A549 treated with RU486 at 1 μM for 4 hours (cell line): Measurements from ENCODE around the gene TTC4. TPM values are rescaled to one million over a fixed set of nuclear protein-coding genes. Genes with fewer than 3 reads are reported as not detected.

ENCODE experiments used
- total RNA-seq: library from RNA; stranded (reverse); fragments of 200-300 nt; extraction: Qiagen RNA extraction; gene quantifications from 5 replicates; pipeline ENCODE4 v1.2.3, GENCODE V29; 2022; ENCODE audit warnings: low read depth

TTC4 gene, protein sequence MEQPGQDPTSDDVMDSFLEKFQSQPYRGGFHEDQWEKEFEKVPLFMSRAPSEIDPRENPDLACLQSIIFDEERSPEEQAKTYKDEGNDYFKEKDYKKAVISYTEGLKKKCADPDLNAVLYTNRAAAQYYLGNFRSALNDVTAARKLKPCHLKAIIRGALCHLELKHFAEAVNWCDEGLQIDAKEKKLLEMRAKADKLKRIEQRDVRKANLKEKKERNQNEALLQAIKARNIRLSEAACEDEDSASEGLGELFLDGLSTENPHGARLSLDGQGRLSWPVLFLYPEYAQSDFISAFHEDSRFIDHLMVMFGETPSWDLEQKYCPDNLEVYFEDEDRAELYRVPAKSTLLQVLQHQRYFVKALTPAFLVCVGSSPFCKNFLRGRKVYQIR
- 26.6 to 40.9 TPM (median 30.2 TPM) in 5 replicates for total RNA-seq

DNA sequence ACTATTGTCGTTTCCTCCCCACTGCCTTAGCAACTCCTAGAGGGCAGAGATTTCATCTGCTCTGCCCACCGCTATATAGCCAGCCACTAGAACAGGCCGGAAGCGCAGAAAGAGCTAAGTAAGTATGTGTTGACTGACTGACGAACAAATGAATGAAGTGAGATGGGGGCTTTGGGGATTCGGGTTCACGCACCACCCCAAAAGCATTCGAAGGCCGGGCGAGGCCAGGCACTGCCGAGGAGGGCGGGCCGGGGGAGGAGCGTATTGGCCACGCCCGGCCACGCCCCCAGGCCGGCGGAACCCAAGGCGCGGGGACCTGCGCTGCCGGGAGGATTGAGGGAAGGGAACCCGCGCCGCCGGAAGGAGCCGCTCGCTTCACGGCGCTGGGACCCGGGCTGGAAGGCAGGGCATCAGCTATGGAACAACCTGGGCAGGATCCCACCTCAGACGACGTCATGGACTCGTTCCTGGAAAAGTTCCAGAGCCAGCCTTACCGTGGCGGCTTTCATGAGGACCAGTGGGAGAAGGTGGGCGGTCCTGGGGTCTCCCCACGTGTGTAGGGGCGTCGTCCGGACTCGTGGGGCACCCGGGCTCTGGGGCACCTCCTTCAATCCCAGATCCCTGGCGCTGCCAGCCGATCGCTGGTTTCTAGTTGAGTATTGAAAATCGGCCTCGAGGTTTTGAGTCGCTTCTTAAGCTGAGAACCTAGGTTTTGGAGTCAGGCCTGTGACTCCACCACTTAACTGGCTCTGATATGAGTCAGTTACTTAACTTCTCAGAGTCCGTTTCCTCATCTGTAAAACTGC is at the start of gene TTC4:
TSS of gene TTC4 (plus strand) at position 369 of the 806 bp plus-strand sequence. CDS start at position 417, 48 bp downstream.

DNA sequence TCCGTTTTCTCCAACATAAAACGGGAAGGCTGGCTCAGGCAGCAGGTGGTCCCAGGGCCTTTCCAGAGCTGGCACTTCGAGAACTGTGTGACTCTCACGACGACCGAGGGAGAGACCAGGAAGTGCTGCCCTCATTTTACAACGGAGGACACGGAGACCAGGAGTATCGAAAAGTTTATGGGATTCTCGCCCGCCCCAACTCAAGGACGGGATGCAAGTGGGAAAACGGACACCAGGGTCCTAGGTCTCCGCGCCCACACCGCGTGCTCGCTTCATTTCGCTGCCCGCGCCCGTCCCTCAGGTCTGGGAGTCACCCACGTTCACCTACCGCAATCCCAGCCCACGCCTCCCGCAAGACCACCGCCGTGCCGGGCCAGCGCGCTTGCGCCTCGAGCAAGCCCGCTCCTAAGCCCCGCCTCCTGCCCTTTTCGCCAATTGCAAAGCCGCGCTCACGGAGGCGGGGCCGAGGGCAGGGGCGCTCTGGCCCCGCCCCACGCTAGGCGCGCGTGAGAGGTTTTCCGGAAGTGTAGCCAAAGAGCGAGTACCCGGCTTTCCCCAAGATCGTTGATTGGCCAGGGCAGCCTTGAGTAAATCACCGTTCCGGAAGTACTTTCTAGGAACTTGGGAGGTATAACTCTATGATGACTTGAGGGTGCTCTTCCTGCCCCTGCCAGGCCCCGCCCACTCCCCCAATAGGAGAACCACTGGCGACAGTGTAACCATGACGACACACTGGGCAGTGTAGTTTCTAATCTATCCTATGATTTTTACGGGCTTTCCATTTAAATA is 48.7 kb downstream of the TTC4 start, which contains the start of gene PARS2:
TSS of gene PARS2 (minus strand) at position 391 of the 789 bp plus-strand sequence. CDS start 5,362 bp downstream, outside the sequence.

Other genes with a start within 250 kb of the TTC4 start
- 1.8 to 2.6 TPM (median 1.9 TPM) in 5 replicates for gene ACOT11, start 167.6 kb upstream of the TTC4 start, total RNA-seq
- gene FAM151A, start 92.3 kb upstream of the TTC4 start, total RNA-seq = not detected in 5 replicates
- gene MROH7, start 74.1 kb upstream of the TTC4 start, total RNA-seq = not detected in 5 replicates
- 3.8 to 5.0 TPM (median 4.4 TPM) in 5 replicates for gene PARS2, start 48.7 kb downstream of the TTC4 start, total RNA-seq
- 0.08 TPM in 1 of 5 replicates, not detected in the others for gene TTC22, start 85.5 kb downstream of the TTC4 start, total RNA-seq
- 38.5 to 45.1 TPM (median 42.8 TPM) in 5 replicates for gene DHCR24, start 171.3 kb downstream of the TTC4 start, total RNA-seq